ENCODE measurements around the gene CAMK2D.

The CAMK2D gene

GRCh38 chr4:113635739-113636437, 125.7 kb downstream of the CAMK2D start:
- DNase-seq, result no peak

- no peak for DNase-seq
Observed at GRCh38 chr4:113634081-113634969, 127.2 kb downstream of the CAMK2D start.

GRCh38 chr4:113633467-113633866, 128.1 kb downstream of the CAMK2D start:
- DNase-seq, result no peak

GRCh38 chr4:113628711-113629110, 132.8 kb downstream of the CAMK2D start:
- DNase-seq, result no peak

- DNase-seq, result no peak
Observed at GRCh38 chr4:113627321-113627720, 134.2 kb downstream of the CAMK2D start.

- DNase-seq, result no peak
Observed at GRCh38 chr4:113625902-113626301, 135.6 kb downstream of the CAMK2D start.

- DNase-seq, result no peak
Observed at GRCh38 chr4:113623274-113623894, 138.2 kb downstream of the CAMK2D start.

GRCh38 chr4:113621633-113622032, 139.9 kb downstream of the CAMK2D start:
- DNase-seq, result no peak

GRCh38 chr4:113620032-113620431, 141.5 kb downstream of the CAMK2D start:
- DNase-seq, result no peak

- DNase-seq, result no peak
Observed at GRCh38 chr4:113619526-113619925, 142.0 kb downstream of the CAMK2D start.

GRCh38 chr4:113618205-113618604, 143.3 kb downstream of the CAMK2D start:
- DNase-seq, result no peak

GRCh38 chr4:113617195-113617594, 144.3 kb downstream of the CAMK2D start:
- no peak for DNase-seq

GRCh38 chr4:113616443-113616842, 145.1 kb downstream of the CAMK2D start:
- DNase-seq, result no peak

GRCh38 chr4:113614414-113614813, 147.1 kb downstream of the CAMK2D start:
- DNase-seq, result no peak

- DNase-seq, result no peak
Observed at GRCh38 chr4:113613503-113613902, 148.0 kb downstream of the CAMK2D start.

GRCh38 chr4:113610537-113610936, 151.0 kb downstream of the CAMK2D start:
- no peak for DNase-seq

- no peak for DNase-seq
Observed at GRCh38 chr4:113607998-113608397, 153.5 kb downstream of the CAMK2D start.

- no peak for DNase-seq
Observed at GRCh38 chr4:113607147-113607720, 154.3 kb downstream of the CAMK2D start.

- no peak for DNase-seq
Observed at GRCh38 chr4:113604955-113605354, 156.6 kb downstream of the CAMK2D start.

- no peak for DNase-seq
Observed at GRCh38 chr4:113603911-113604310, 157.6 kb downstream of the CAMK2D start.

- DNase-seq, result no peak
Observed at GRCh38 chr4:113602646-113603228, 158.8 kb downstream of the CAMK2D start.

- DNase-seq, result no peak
Observed at GRCh38 chr4:113601636-113602035, 159.9 kb downstream of the CAMK2D start.

- DNase-seq, result no peak
Observed at GRCh38 chr4:113596396-113596795, 165.1 kb downstream of the CAMK2D start.
